Common myeloid progenitor, CD34-positive (primary cell): ENCODE data around the gene RECQL5.
A peak's percentile ranks its signal among the peaks of the same experiment; 100 is the strongest.

Experiments
- CTCF ChIA-PET: fragments of 350-600 bp; sonication (Branson Sonifier 250); formaldehyde crosslinking; loops from one replicate; lab custom pipeline; 2021; ENCODE audit warnings: antibody characterized with exemption; lab: Charles Lee
- POLR2A ChIA-PET: fragments of 350-600 bp; sonication (Branson Sonifier 250); formaldehyde crosslinking; loops from one replicate; lab custom pipeline; 2021; ENCODE audit warnings: antibody characterized with exemption; lab: Charles Lee
- DNase-seq, 3 donors: peaks; one replicate each; pipeline versions ENCODE4 v3.0.0 to v3.0.0-alpha.2; 2013
- H3K27ac ChIP-seq, 2 experiments: 1 replicate in 1 of 2; 2 replicates in 1 of 2; pipeline ENCODE4 v1.7.0; 2013; ENCODE audit warnings: inconsistent platforms in 2 of 2, low read length in 2 of 2, mild to moderate bottlenecking in 2 of 2, low read depth in 1 of 2, moderate library complexity in 1 of 2; ENCODE audit not compliant: severe bottlenecking in 2 of 2, insufficient read depth in 1 of 2, poor library complexity in 1 of 2
- H3K27me3 ChIP-seq, 5 experiments: replicated peaks in 2 of 5; 1 replicate in 3 of 5; 2 replicates in 2 of 5; pipeline versions ENCODE4 v1.6.1 to v1.7.0; 2013; ENCODE audit warnings: low read length in 4 of 5, mild to moderate bottlenecking in 2 of 5, moderate library complexity in 2 of 5, inconsistent platforms in 1 of 5; ENCODE audit not compliant: insufficient read depth in 5 of 5, control insufficient read depth in 4 of 5
- H3K36me3 ChIP-seq, 4 experiments: 1 replicate in 2 of 4; 2 replicates in 2 of 4; pipeline versions ENCODE4 v1.6.1 to v1.7.0; 2013; ENCODE audit warnings: low read length in 3 of 4, control low read depth in 1 of 4, mild to moderate bottlenecking in 1 of 4; ENCODE audit not compliant: control insufficient read depth in 4 of 4, insufficient read depth in 4 of 4
- H3K4me1 ChIP-seq, 4 experiments: 1 replicate in 3 of 4; 2 replicates in 1 of 4; pipeline versions ENCODE4 v1.6.1 to v1.7.1; 2013; ENCODE audit warnings: low read length in 3 of 4, mild to moderate bottlenecking in 3 of 4, control low read depth in 1 of 4, inconsistent platforms in 1 of 4, moderate library complexity in 1 of 4; ENCODE audit not compliant: control insufficient read depth in 4 of 4, insufficient read depth in 4 of 4; ENCODE audit errors: control extremely low read depth in 1 of 4
- H3K4me3 ChIP-seq, 7 experiments: 1 replicate in 4 of 7; 2 replicates in 3 of 7; pipeline versions ENCODE4 v1.5.1 to v1.7.0; 2013; ENCODE audit warnings: mild to moderate bottlenecking in 7 of 7, low read length in 6 of 7, moderate library complexity in 6 of 7, inconsistent platforms in 2 of 7, low read depth in 2 of 7, control low read depth in 1 of 7; ENCODE audit not compliant: insufficient read depth in 4 of 7, control insufficient read depth in 1 of 7; ENCODE audit errors: extremely low read depth in 1 of 7
- H3K9me3 ChIP-seq, 5 experiments: 1 replicate in 4 of 5; 2 replicates in 1 of 5; pipeline versions ENCODE4 v1.6.1 to v1.7.1; 2013; ENCODE audit warnings: low read length in 4 of 5, mild to moderate bottlenecking in 2 of 5, inconsistent platforms in 1 of 5, low read depth in 1 of 5, moderate library complexity in 1 of 5; ENCODE audit not compliant: control insufficient read depth in 4 of 5, insufficient read depth in 2 of 5; ENCODE audit errors: control extremely low read depth in 1 of 5
- WGBS: methylation state at CpG from one replicate; pipeline ENCODE4 v1.1.5; 2013; ENCODE audit not compliant: insufficient coverage; 5-methylcytosine and 5-hydroxymethylcytosine counted together

The RECQL5 gene

DNA sequence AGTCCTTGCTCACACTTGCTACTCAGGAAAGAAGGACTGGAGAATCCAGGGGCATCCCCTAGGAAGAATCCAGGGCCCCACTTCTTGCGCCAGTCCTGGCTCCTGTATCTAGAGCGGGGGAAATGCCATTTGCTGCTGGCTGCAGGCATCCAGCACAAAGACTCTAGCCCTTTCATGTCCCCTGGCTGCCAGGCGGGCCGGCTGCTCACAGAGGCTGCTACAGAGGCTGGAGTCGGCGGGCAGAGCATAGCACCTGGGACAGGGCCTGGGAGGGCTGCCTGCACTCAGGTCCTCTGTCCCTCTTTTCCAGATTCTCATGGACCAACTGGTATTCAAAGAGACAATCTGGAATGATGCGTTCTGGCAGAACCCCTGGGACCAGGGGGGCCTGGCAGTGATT lies 19.9 kb downstream of the RECQL5 start:
- CTCF ChIA-PET, result interaction anchor here (1.1 to 29.3 kb wide), 3 partner anchors 5 to 35 kb away, joined by 3 to 834 read pairs (median 834); partner anchors contain the start of gene SMIM5

GRCh38 chr17:75646638-75646992 lies 20.3 kb downstream of the RECQL5 start:
- Histone ChIP-seq H3K9me3 (no peaks in the 10 kb centered on the region), H3K4me3 (peak overlapping the region in 4 of 7 experiments; percentile 7 to 59 (median 40)), H3K27ac (peak overlapping the region; percentile 95 to 96), H3K27me3 (no peaks in the 10 kb centered on the region), H3K36me3 (peaks cover 0 to 38% (median 25%) of the 10 kb centered on the region in 4 experiments), H3K4me1 (peaks cover 7 to 39% (median 24%) of the 10 kb centered on the region in 4 experiments)
- CTCF ChIA-PET, result interaction anchor here (0.8 to 29.3 kb wide), 9 partner anchors 5 to 376 kb away, joined by 3 to 834 read pairs (median 3); partner anchors contain the start of genes MIF4GD and SMIM5
- 87% methylated on average over 6 of the region's 6 CpGs for WGBS
- POLR2A ChIA-PET, result interaction anchor here (0.7 to 2.4 kb wide), 7 partner anchors 9 to 252 kb away, joined by 3 to 13 read pairs (median 5); partner anchors contain the start of genes RECQL5, SAP30BP and SMIM5
- DNase-seq, result no peak

More for the DNA sequence above, 19.9 kb downstream of the RECQL5 start:
- peaks cover 7 to 37% (median 23%) of the 10 kb centered on the region in 4 experiments for H3K4me1 ChIP-seq
- DNase-seq, result no peak
- peaks cover 0 to 38% (median 25%) of the 10 kb centered on the region in 4 experiments for H3K36me3 ChIP-seq
- peak overlapping the region; percentile 95 to 96 for H3K27ac ChIP-seq
- 100% methylated on average over 6 of the region's 7 CpGs for WGBS
- POLR2A ChIA-PET, result interaction anchor here (0.7 to 1.8 kb wide), 3 partner anchors 9 to 251 kb away, joined by 3 to 7 read pairs (median 3); no protein-coding TSS in a partner anchor
- H3K27me3 ChIP-seq, result no peaks in the 10 kb centered on the region
- no peak overlapping the region for H3K4me3 ChIP-seq
- H3K9me3 ChIP-seq, result no peaks in the 10 kb centered on the region

DNA sequence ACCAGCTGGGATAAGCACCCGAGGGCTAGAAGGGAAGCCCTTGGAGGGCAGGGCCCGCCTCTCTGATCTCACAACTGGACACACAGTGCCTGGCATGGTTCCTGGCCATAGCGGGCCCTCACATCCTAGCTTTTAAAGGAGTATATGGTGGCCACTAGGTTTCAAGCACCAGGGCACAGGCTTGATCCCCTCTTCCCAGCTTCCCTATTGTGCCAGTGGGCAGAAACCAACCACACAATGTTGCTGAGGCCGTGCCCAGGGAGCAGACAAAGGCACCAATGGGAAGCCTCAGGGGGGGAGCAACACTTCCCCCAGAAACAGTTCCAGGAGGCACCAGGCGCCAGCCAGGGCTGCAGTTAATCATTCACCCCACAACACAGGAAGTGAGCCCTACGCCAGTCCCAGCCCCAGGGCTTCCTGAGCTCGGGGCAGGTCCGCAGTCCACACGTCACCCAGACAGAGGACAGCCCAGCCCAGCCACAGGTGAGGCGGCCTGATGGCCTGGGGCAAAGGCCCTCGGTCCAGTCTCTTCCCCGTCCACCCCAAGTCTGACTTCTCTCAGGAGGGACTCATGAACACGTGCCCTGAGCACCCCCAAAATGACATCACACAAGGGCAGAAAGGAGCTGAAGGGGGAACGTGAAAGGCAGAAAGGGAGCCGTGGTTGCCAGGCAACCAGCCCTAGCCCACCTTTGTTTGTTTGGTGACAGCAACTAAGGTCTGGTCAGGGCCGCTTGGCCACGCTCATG lies 20.9 kb downstream of the RECQL5 start:
- H3K27ac ChIP-seq, result peak overlapping the region; percentile 95 to 96
- 14% methylated on average over 11 of the region's 17 CpGs for WGBS
- H3K27me3 ChIP-seq, result no peaks in the 10 kb centered on the region
- ChIA-PET POLR2A (interaction anchor here (0.5 to 2.4 kb wide), 8 partner anchors 8 to 252 kb away, joined by 3 to 13 read pairs (median 4); partner anchors contain the start of genes RECQL5, SAP30BP and SMIM5), CTCF (interaction anchor here (0.8 to 29.3 kb wide), 11 partner anchors 6 to 375 kb away, joined by 3 to 834 read pairs (median 4); partner anchors contain the start of genes MIF4GD and SMIM5)
- H3K36me3 ChIP-seq, result peaks cover 0 to 36% (median 24%) of the 10 kb centered on the region in 4 experiments
- H3K4me3 ChIP-seq, result peak overlapping the region in 4 of 7 experiments; percentile 7 to 59 (median 40)
- peaks cover 7 to 39% (median 24%) of the 10 kb centered on the region in 4 experiments for H3K4me1 ChIP-seq
- peak; percentile 86 to 92 (median 87) for DNase-seq
- no peaks in the 10 kb centered on the region for H3K9me3 ChIP-seq

GRCh38 chr17:75645501-75645888 lies 21.5 kb downstream of the RECQL5 start:
- peaks cover 7 to 39% (median 24%) of the 10 kb centered on the region in 4 experiments for H3K4me1 ChIP-seq
- POLR2A ChIA-PET, result interaction anchor here (1.2 to 2.4 kb wide), 4 partner anchors 8 to 102 kb away, joined by 3 to 13 read pairs (median 6); partner anchors contain the start of genes RECQL5 and SAP30BP
- no peaks in the 10 kb centered on the region for H3K27me3 ChIP-seq
- DNase-seq, result peak; percentile 47 to 69 (median 50)
- CTCF ChIA-PET, result interaction anchor here (1.1 to 29.3 kb wide), 8 partner anchors 6 to 375 kb away, joined by 3 to 834 read pairs (median 8); partner anchors contain the start of genes MIF4GD and SMIM5
- H3K36me3 ChIP-seq, result peaks cover 0 to 31% (median 18%) of the 10 kb centered on the region in 4 experiments
- peak overlapping the region in 3 of 7 experiments; percentile 39 to 59 (median 42) for H3K4me3 ChIP-seq
- no peaks in the 10 kb centered on the region for H3K9me3 ChIP-seq
- peak overlapping the region; percentile 95 to 96 for H3K27ac ChIP-seq
- 29% methylated on average over 6 of the region's 7 CpGs for WGBS

DNA sequence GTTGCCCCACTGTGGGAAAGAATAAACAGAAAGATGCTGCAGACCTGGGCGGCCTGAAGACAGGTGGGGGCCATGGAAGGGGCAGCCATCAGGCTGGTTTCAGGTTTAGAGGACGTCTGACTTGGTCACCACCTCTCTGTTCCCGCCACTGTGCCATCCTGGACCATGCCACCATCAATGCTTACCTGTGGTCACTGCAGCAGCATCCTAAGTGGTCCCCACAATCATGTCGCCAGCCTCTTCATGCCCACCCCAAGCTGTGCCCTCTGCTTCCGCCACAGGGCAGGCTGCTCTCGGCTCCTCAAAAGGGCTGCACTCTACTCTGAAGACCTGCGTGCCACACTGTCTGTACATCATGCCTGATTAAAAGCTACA lies 23.3 kb downstream of the RECQL5 start:
- H3K4me1 ChIP-seq, result peaks cover 7 to 39% (median 24%) of the 10 kb centered on the region in 4 experiments
- POLR2A ChIA-PET, result interaction anchor here (1.8 kb wide), 1 partner anchor 10 kb away, joined by 5 read pairs; the partner anchor contains the start of gene SMIM5
- H3K27ac ChIP-seq, result no peak overlapping the region
- no peaks in the 10 kb centered on the region for H3K9me3 ChIP-seq
- 98% methylated on average over 7 of the region's 7 CpGs for WGBS
- CTCF ChIA-PET, result interaction anchor here (2.8 to 29.3 kb wide), 4 partner anchors 8 to 110 kb away, joined by 13 to 834 read pairs (median 428); partner anchors contain the start of gene SMIM5
- peaks cover 0 to 14% (median 12%) of the 10 kb centered on the region in 4 experiments for H3K36me3 ChIP-seq
- H3K27me3 ChIP-seq, result no peaks in the 10 kb centered on the region
- DNase-seq, result no peak
- no peak overlapping the region for H3K4me3 ChIP-seq

DNA sequence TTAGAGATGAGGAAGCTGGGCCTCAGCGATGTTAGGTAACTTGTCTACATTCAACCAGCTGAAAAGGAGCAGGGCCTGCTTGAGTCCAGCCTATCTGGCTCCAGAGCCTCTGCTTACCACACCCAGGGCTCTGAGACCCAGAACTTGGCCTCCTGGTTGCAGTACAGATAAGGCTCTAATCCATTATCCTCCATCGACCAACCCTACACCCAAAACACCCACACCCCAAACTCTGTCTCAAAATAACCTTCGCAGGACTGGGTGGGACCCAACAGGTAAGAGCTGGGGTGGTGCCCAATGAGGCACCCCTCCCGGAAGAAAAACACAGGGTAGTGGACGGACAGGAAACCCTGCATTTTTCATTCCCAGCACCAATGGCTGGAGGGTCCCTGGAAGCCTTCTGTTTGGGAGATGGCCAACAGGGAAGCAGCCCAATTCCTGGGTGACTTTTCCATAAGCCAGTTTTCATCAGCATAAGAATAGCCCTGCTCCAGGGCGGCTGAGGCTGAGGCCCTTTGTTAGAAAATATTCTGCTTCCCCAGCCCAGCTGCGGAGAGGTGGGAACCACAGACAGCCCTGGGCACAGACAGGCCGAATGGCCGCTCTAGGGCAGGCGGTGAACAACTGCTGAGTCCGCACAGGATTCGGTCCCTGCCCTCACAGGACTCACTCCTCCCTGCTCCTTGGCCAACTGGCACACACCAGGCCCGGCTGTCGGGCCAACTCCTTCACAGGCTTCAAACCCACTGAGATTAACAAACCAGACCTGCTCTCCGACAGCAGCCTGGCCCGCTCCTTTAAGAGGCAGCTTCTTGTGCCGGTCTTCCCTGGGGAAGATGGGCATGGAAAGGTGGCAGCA lies 23.9 kb downstream of the RECQL5 start:
- Histone ChIP-seq H3K36me3 (peaks cover 0 to 14% (median 10%) of the 10 kb centered on the region in 4 experiments), H3K9me3 (no peaks in the 10 kb centered on the region), H3K4me1 (peaks cover 7 to 39% (median 24%) of the 10 kb centered on the region in 4 experiments), H3K27ac (peak overlapping the region in 1 of 2 experiments; percentile 67), H3K4me3 (no peak overlapping the region), H3K27me3 (no peaks in the 10 kb centered on the region)
- ChIA-PET POLR2A (interaction anchor here (1.8 kb wide), 1 partner anchor 9 kb away, joined by 5 read pairs; the partner anchor contains the start of gene SMIM5), CTCF (interaction anchor here (1.2 to 29.3 kb wide), 4 partner anchors 9 to 107 kb away, joined by 3 to 834 read pairs (median 421); partner anchors contain the start of gene SMIM5)
- no peak for DNase-seq
- 93% methylated on average over 15 of the region's 17 CpGs for WGBS
